Body of pancreas (tissue), 4 donors: ENCODE measurements around the gene NXPH1. TPM values are rescaled to one million over a fixed set of nuclear protein-coding genes. Genes with fewer than 3 reads are reported as not detected.

ENCODE experiments used
- ATAC-seq: fragments of 150-250 bp; one replicate; pipeline ENCODE4 v1.9.1; 2016
- DNase-seq, 4 donors: peaks; one replicate each; pipeline ENCODE4 v3.0.0-alpha.2; 2019
- H3K27ac ChIP-seq, 4 donors: fragments of 200-600 bp; sonication (generic); 1 replicate in 3 of 4; 2 replicates in 1 of 4; pipeline versions ENCODE4 v1.5.1 to v1.6.1; 2016 to 2019; ENCODE audit warnings: mild to moderate bottlenecking in 1 of 4, mixed read lengths in 1 of 4, moderate library complexity in 1 of 4
- H3K27me3 ChIP-seq, 2 donors: fragments of 200-600 bp; sonication (generic); one replicate each; pipeline ENCODE4 v1.6.0; 2016; ENCODE audit warnings: mild to moderate bottlenecking in 1 of 2
- H3K36me3 ChIP-seq, 2 donors: fragments of 200-600 bp; sonication (generic); replicated peaks in 1 of 2; 2 replicates each; pipeline ENCODE4 v1.5.1; 2016; ENCODE audit warnings: low read depth in 2 of 2; ENCODE audit not compliant: insufficient read depth in 1 of 2
- H3K4me1 ChIP-seq: fragments of 200-600 bp; sonication (generic); one replicate; pipeline ENCODE4 v1.6.0; 2016
- H3K4me3 ChIP-seq, 2 donors: fragments of 200-600 bp; sonication (generic); 1 replicate in 1 of 2; 2 replicates in 1 of 2; pipeline ENCODE4 v1.5.1; 2016 to 2019
- H3K9me3 ChIP-seq, 3 donors: fragments of 200-600 bp; sonication (generic); 1 replicate in 2 of 3; 2 replicates in 1 of 3; pipeline ENCODE4 v1.5.1; 2016
- CTCF ChIP-seq, 7 experiments: fragments of 450-650 bp in 4 of 7; fragments of 200-600 bp in 3 of 7; sonication (generic) in 3 of 7; IDR thresholded peaks; one replicate each; pipeline ENCODE4 v1.5.1; 2016 to 2019; ENCODE audit warnings: antibody characterized with exemption in 7 of 7
- POLR2A ChIP-seq, 3 donors: fragments of 450-650 bp; IDR thresholded peaks; one replicate each; pipeline ENCODE4 v1.6.1; 2016; ENCODE audit warnings: antibody characterized with exemption in 3 of 3, mild to moderate bottlenecking in 2 of 3
- WGBS, 2 donors: methylation state at CpG; one replicate each; pipeline ENCODE4 v1.1.5; 2017; 5-methylcytosine and 5-hydroxymethylcytosine counted together
- intact Hi-C: fragments of 100-400 bp; cut with DNase I; formaldehyde crosslinking; loops from one replicate; pipeline ENCODE4 v1.15.1; 2023
- total RNA-seq, 2 donors: library from RNA; depleted of rRNA; stranded (reverse); fragments of >200 nt; gene quantifications; one replicate each; pipeline ENCODE4 v1.1.0, GENCODE V29; 2016

NXPH1 gene
- total RNA-seq, 2 donors from 2014 or later = not detected

DNA sequence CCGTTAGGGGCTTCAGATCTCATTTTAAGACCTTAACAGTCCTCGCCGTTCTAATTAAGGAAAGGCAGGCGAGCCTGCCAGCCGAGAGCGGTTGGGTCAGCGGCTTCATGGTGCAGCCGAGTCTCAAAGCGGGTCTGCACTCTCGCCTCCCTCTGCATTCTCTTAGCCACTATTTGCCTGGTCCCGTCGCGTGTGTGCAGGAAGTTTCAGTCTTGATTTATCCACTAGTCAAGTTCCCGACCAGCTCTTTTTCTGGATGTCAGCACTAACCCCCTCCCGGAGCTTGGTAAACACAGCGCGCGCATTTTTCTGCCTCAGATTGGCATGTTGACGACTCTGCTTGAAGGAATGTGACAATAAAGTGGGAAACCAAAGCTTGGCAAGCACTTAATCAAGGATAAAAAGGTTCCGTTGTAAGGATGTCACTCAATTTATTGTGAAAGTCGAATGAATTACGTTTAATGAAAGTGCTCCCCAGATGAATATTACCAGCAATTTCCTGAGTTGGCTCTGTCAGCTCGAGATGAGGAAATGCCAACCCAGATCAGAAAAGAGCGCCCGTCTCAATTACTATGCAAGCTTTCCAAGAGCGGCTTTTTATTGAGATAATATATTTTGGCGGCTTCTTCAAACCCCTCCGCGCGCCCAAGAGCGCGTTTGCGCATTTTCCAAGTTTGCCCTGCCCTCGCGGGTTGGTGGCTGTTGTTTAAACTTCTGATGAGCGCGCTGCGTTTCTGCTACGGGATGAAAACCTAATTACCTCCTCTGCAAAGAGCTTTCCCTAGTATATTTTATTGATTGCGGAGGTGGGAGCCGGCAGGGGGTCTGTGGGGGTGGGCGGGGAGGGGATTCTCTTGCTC lies 7.9 kb downstream of the NXPH1 start:
- ATAC-seq = no peak
- TF ChIP-seq POLR2A (IDR thresholded peaks at IDR 0.05) = no peak
- no peak for TF ChIP-seq CTCF (IDR thresholded peaks at IDR 0.05)

DNA sequence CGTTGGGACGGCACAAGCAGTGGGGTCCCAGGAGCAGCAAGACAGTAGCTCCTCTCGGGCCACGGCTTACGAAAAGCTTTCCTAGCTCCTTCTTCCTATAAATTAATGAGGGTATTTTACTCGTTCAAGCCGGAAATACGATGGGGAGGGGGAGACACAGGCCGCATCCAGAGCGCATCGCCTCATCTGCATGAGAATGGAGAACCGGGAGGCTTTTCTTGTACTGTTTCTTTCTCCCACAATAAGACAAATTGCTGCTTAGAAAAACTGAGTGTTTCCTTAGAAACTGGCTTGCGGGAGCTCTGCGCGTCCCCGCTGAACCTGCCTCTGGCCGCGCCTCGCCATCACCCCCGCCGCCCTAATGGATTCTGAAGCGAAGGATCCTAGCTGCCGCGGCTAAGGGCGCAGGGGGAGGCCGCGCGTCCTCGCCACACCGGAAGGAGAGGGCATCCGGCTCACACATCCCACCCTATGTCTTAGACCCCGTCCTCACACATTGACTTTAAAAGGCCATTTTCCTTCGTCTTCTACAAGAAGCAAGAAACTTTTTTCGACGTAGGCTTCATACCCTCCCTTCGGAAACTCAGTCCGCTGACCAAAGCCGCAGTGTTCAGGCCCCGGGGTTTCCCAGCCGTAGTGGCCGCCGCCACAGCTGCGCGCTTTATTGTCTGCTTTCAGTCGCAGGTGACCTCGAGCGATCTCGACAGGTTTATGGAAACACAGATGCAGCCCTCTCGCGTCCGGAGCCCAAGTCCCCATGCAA lies 8.8 kb downstream of the NXPH1 start:
- Histone ChIP-seq H3K4me3 (no peak overlapping the region), H3K27me3 (peaks cover 0 to 35% of the 10 kb centered on the region in 2 donors), H3K9me3 (no peaks in the 10 kb centered on the region), H3K36me3 (no peaks in the 10 kb centered on the region), H3K27ac (no peak overlapping the region), H3K4me1 (peaks cover 22% of the 10 kb centered on the region)
- WGBS, 2 donors = 4 to 10% methylated on average over 39 to 51 of the region's 51 CpGs
- TF ChIP-seq CTCF (IDR thresholded peaks at IDR 0.05) = no peak
- TF ChIP-seq POLR2A (IDR thresholded peaks at IDR 0.05) = no peak
- DNase-seq (no peak), ATAC-seq (no peak)
- intact Hi-C loops = loop anchor here (10.0 kb wide), 2 partner anchors 63 to 283 kb away; no protein-coding TSS in a partner anchor

More for the DNA sequence above, 7.9 kb downstream of the NXPH1 start:
- no peaks in the 10 kb centered on the region for H3K36me3 ChIP-seq
- peaks cover 0 to 38% of the 10 kb centered on the region in 2 donors for H3K27me3 ChIP-seq
- WGBS, 2 donors = 3 to 6% methylated on average over 41 to 42 of the region's 42 CpGs
- H3K9me3 ChIP-seq = no peaks in the 10 kb centered on the region
- peaks cover 31% of the 10 kb centered on the region for H3K4me1 ChIP-seq
- H3K4me3 ChIP-seq = no peak overlapping the region
- no peak overlapping the region for H3K27ac ChIP-seq
- DNase-seq = no peak
- intact Hi-C loops = loop anchor here (10.0 kb wide), 2 partner anchors 63 to 283 kb away; no protein-coding TSS in a partner anchor

DNA sequence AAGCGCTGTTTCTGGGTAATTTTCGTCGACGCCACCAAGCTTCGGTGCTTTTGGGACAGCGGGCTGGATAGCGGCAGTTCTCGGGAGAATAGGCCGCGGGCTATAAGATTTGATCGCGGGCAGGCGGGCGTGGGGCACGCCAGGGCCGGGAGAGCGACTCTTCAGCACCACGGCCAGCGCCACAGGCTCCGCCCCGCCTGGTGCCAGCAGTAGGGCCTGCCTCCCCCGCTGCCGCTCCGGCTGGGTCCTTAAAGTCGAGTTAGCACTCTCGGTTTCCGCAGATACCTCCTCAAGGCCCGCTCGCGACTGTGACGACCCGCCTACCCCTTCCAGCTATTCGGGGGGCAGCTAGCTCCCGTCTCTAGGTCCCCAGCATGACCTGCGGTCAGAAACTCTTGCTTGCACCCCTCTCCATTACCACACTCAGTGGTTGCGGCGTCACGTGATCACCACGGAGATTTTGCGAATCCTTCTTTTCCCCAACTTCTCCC lies 9.4 kb downstream of the NXPH1 start:
- no peaks in the 10 kb centered on the region for H3K36me3 ChIP-seq
- WGBS, 2 donors = 2 to 5% methylated on average over 11 to 40 of the region's 40 CpGs

More for the DNA sequence above, 9.4 kb downstream of the NXPH1 start:
- H3K9me3 ChIP-seq = no peaks in the 10 kb centered on the region
- intact Hi-C loops = loop anchor here (10.0 kb wide), 2 partner anchors 62 to 282 kb away; no protein-coding TSS in a partner anchor
- H3K27me3 ChIP-seq = peaks cover 0 to 35% of the 10 kb centered on the region in 2 donors
- no peak overlapping the region for H3K4me3 ChIP-seq
- TF ChIP-seq CTCF (IDR thresholded peaks at IDR 0.05) = no peak
- TF ChIP-seq POLR2A (IDR thresholded peaks at IDR 0.05) = no peak
- peak; percentile 65 to 83 (median 70) for DNase-seq
- ATAC-seq = peak; percentile 92
- no peak overlapping the region for H3K27ac ChIP-seq
- peaks cover 17% of the 10 kb centered on the region for H3K4me1 ChIP-seq
